MCF 10A (cell line): ENCODE data around the gene RAP1GAP. TPM values are rescaled to one million over a fixed set of nuclear protein-coding genes. Genes with fewer than 3 reads are reported as not detected.

ENCODE experiments used
- BruUV-seq: library from RNA; stranded (reverse); fragments of 400-500 nt; replicated peaks from 2 replicates; lab custom pipeline; 2021; lab: Mats Ljungman, UMichigan
- CTCF ChIA-PET: fragments of 300-600 bp; sonication (Branson Sonifier 250); formaldehyde crosslinking; extraction: SDS; loops from one replicate; lab custom pipeline; 2021; ENCODE audit warnings: antibody characterized with exemption, inconsistent platforms; lab: Yijun Ruan, JAX
- POLR2A ChIA-PET: fragments of 300-600, 350-650 bp; sonication (Branson Sonifier 250); formaldehyde crosslinking; extraction: SDS; loops from one replicate; lab custom pipeline; 2020; ENCODE audit warnings: antibody characterized with exemption, inconsistent platforms; lab: Yijun Ruan, JAX
- DNase-seq: peaks from one replicate; pipeline ENCODE4 v3.0.0-alpha.2; 2018; ENCODE audit not compliant: unreplicated experiment
- H3K27ac Mint-ChIP-seq: one replicate; pipeline ENCODE4 v1.8.0; 2022; ENCODE audit warnings: mild to moderate bottlenecking, low read depth, mixed read lengths; ENCODE audit not compliant: unreplicated experiment
- H3K27me3 Mint-ChIP-seq: one replicate; pipeline ENCODE4 v1.8.0; 2022; ENCODE audit warnings: mixed read lengths; ENCODE audit not compliant: insufficient read depth, unreplicated experiment
- H3K36me3 Mint-ChIP-seq: one replicate; pipeline ENCODE4 v1.8.0; 2022; ENCODE audit warnings: mild to moderate bottlenecking, moderate library complexity, mixed read lengths; ENCODE audit not compliant: insufficient read depth, unreplicated experiment
- H3K4me1 Mint-ChIP-seq: one replicate; pipeline ENCODE4 v1.8.0; 2022; ENCODE audit warnings: mixed read lengths; ENCODE audit not compliant: insufficient read depth, unreplicated experiment
- H3K4me3 Mint-ChIP-seq: one replicate; pipeline ENCODE4 v1.8.0; 2022; ENCODE audit warnings: mild to moderate bottlenecking, moderate library complexity, mixed read lengths; ENCODE audit not compliant: unreplicated experiment
- H3K9me3 Mint-ChIP-seq: one replicate; pipeline ENCODE4 v1.8.0; 2022; ENCODE audit warnings: mixed read lengths; ENCODE audit not compliant: unreplicated experiment
- CTCF ChIP-seq: fragments of 200-600 bp; IDR thresholded peaks from one replicate; pipeline ENCODE4 v1.8.0; 2022; ENCODE audit warnings: antibody characterized with exemption, mild to moderate bottlenecking; ENCODE audit not compliant: unreplicated experiment
- intact Hi-C: fragments of 100-400 bp; cut with micrococcal nuclease; formaldehyde crosslinking; loops from 2 replicates; pipeline ENCODE4 v1.14.1; 2022
- total RNA-seq: library from RNA; stranded (reverse); gene quantifications from 2 replicates; pipeline ENCODE4 v1.2.3, GENCODE V29; 2022

Gene RAP1GAP
- total RNA-seq, 1 experiment from 2014 or later, result not detected

DNA sequence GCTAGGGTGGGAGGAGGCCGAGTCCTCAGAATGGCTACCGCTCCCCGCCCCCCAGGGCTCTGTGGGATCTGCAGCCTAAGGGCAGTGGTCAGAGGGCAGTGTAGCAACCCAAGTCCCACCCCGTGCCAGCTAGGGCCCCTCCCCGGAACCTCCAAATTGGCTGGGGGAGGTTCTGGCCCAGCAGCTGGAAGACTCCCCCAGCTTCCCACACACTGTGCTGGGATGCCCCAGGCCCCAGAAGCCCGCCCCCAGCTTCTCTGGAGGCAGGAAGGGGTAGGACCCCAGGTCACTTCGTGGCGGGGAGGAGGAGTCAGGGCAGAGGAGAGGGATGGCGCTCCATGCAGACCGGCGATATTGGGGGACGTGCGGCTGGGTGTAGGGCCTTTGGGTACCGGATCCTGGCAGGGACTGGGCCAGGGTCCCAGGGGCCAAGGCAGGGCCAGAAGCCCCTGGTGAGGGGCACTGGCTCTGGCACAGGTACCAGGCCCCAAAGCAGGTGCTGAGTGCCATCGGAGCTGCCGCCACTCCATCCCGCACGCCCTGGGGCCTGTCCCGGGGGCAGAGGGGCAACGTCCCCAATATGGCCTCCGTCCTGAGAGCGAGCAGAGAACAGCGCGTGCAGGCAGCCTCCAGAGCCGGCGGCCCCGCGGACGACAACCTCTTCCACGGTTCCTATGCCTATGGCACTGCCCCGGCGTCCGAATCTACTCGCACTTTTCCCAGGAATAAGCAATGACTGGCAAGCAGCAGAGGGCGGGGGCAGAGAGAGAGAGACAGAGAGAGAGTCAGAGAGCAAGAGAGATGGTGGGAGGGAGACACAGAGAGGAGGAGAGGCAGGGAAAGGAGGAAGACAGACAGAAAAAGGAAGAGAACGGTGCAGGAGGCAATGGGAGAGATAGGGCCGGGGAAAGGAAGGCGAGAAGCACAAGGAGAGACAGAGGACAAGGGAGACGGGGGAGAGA, 65.7 kb downstream of the RAP1GAP start:
- Mint-ChIP-seq H3K27me3 (peaks cover 22% of the 10 kb centered on the region), H3K4me3 (no peak overlapping the region), H3K27ac (no peak overlapping the region), H3K4me1 (peaks cover 8% of the 10 kb centered on the region), H3K36me3 (no peaks in the 10 kb centered on the region), H3K9me3 (no peaks in the 10 kb centered on the region)
- BruUV-seq, result no TSS peak
- POLR2A ChIA-PET, result no interaction called here
- CTCF ChIA-PET, result no interaction called here
- TF ChIP-seq CTCF, result no peak
- intact Hi-C loops, result no loop called here
- no peak for DNase-seq

DNA sequence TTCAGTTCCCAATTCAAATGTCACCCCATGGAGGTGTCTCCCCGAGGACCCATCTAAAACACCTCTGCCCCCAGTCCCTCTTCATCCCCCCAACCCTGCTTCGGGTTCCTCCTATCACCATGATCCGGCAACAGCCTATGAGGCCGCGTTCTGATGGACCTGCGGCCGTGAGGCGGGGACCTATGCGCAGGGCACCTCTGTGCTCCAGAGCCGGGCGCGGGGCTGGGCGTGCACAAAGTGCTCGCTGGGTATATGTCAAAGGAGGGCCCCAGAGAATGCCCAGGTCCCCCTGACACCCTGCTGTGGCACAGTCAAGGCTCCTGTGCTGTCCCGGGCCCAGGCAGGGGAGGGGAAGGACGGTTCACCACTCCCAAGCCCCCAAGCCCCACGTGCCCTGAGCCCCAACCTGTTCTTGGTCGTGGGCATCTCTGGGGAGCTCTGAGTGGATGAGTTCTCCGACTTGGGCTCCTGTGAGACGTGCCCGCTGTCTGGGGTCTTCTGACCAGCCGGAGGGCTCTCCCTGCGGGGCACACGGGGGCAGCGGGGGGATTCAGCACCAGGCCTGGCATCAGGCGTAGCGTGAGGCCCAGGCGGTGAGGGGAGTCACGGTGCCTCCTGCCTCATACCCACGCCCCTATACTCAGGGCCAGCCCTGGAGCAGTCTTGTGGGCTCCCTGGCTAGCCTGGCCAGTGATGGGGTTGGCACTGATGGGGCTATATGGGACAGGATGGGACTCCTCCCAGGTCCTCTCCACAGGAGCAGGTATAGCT, 67.7 kb downstream of the RAP1GAP start:
- Mint-ChIP-seq H3K27ac (no peak overlapping the region), H3K9me3 (no peaks in the 10 kb centered on the region), H3K4me1 (peaks cover 8% of the 10 kb centered on the region), H3K4me3 (no peak overlapping the region), H3K27me3 (peaks cover 24% of the 10 kb centered on the region), H3K36me3 (no peaks in the 10 kb centered on the region)
- intact Hi-C loops, result no loop called here
- DNase-seq, result no peak
- CTCF ChIA-PET, result interaction anchor here (0.6 kb wide), 1 partner anchor 329 kb away, joined by 4 read pairs; no protein-coding TSS in a partner anchor
- TF ChIP-seq CTCF, result no peak
- BruUV-seq, result no TSS peak
- POLR2A ChIA-PET, result no interaction called here

- no TSS peak for BruUV-seq
- Mint-ChIP-seq H3K27ac (no peak overlapping the region), H3K36me3 (no peaks in the 10 kb centered on the region), H3K27me3 (peaks cover 24% of the 10 kb centered on the region), H3K4me1 (peaks cover 12% of the 10 kb centered on the region), H3K9me3 (no peaks in the 10 kb centered on the region), H3K4me3 (no peak overlapping the region)
- no peak for TF ChIP-seq CTCF
- intact Hi-C loops, result loop anchor here (10.0 kb wide), 1 partner anchor 345 kb away; no protein-coding TSS in a partner anchor
- no peak for DNase-seq
- CTCF ChIA-PET, result no interaction called here
- POLR2A ChIA-PET, result no interaction called here
These were observed 69.8 kb downstream of the RAP1GAP start for GRCh38 chr1:21599402-21599801.

DNA sequence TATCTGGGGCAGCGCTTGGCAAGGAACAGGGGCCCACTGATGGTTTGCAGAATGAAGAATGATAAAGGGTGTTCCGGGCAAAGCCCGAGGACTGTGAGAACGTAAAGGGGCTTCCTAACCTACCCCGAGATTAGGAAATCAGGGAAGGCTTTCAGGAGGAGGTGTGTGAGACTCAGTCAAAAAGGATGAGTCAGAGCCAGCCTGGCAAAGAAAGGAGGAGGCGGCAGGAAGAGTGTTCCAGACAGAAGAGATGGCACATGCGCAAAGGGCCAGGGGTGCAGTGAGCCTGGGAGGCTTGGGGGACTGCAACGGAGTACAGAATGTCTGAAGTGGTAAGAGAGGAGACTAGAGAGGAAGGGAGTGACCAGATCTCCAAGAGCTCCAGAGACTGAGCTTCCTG, 70.3 kb downstream of the RAP1GAP start:
- no peak for TF ChIP-seq CTCF
- BruUV-seq, result no TSS peak
- Mint-ChIP-seq H3K27me3 (peaks cover 24% of the 10 kb centered on the region), H3K27ac (no peak overlapping the region), H3K4me3 (no peak overlapping the region), H3K9me3 (no peaks in the 10 kb centered on the region), H3K4me1 (peaks cover 7% of the 10 kb centered on the region), H3K36me3 (no peaks in the 10 kb centered on the region)
- intact Hi-C loops, result loop anchor here (10.0 kb wide), 1 partner anchor 344 kb away; no protein-coding TSS in a partner anchor
- DNase-seq, result no peak
- ChIA-PET CTCF (no interaction called here), POLR2A (no interaction called here)
